Keratinocyte (primary cell): ENCODE measurements around the gene PARP16. TPM values are rescaled to one million over a fixed set of nuclear protein-coding genes. Genes with fewer than 3 reads are reported as not detected.

Source experiments
- DNase-seq: peaks from one replicate; pipeline ENCODE4 v3.0.0-alpha.2; 2011; ENCODE audit warnings: low read depth, missing footprints, low spot score
- FAIRE-seq: peaks from 2 replicates; lab custom pipeline; 2011; peaks lifted over from hg19 to GRCh38; lab: Jason Lieb, UNC
- H2AFZ ChIP-seq: 2 replicates; pipeline ENCODE4 v1.6.0; 2012; ENCODE audit warnings: low read length, control low read depth, inconsistent platforms; ENCODE audit not compliant: control insufficient read depth
- H3K27ac ChIP-seq: 2 replicates; pipeline ENCODE4 v1.5.1; 2011; ENCODE audit warnings: low read length; ENCODE audit not compliant: control insufficient read depth, insufficient read depth
- H3K27me3 ChIP-seq: 3 replicates; pipeline ENCODE4 v1.6.0; 2011; ENCODE audit warnings: low read length; ENCODE audit not compliant: control insufficient read depth, insufficient read depth; ENCODE audit errors: extremely low read depth
- H3K36me3 ChIP-seq, 2 experiments: 2 replicates in 1 of 2; 3 replicates in 1 of 2; pipeline ENCODE4 v1.5.1; 2011; ENCODE audit warnings: low read length in 2 of 2, mild to moderate bottlenecking in 1 of 2; ENCODE audit not compliant: control insufficient read depth in 2 of 2, insufficient read depth in 2 of 2; ENCODE audit errors: extremely low read depth in 1 of 2
- H3K4me1 ChIP-seq: 3 replicates; pipeline ENCODE4 v1.5.1; 2011; ENCODE audit warnings: low read length; ENCODE audit not compliant: control insufficient read depth, insufficient read depth; ENCODE audit errors: extremely low read depth
- H3K4me2 ChIP-seq: 3 replicates; pipeline ENCODE4 v1.6.0; 2011; ENCODE audit warnings: low read depth, low read length; ENCODE audit not compliant: control insufficient read depth, insufficient read depth; ENCODE audit errors: extremely low read depth
- H3K4me3 ChIP-seq, 3 experiments: fragments of 200-600 bp in 1 of 3; sonication (generic) in 1 of 3; 2 replicates in 2 of 3; 3 replicates in 1 of 3; pipeline ENCODE4 v1.5.1; 2011 to 2016; ENCODE audit warnings: low read length in 3 of 3, mild to moderate bottlenecking in 3 of 3, control low read depth in 2 of 3, inconsistent platforms in 1 of 3, low read depth in 1 of 3, mixed read lengths in 1 of 3, mixed run types in 1 of 3, moderate library complexity in 1 of 3; ENCODE audit not compliant: control insufficient read depth in 2 of 3, insufficient read depth in 2 of 3; ENCODE audit errors: extremely low read depth in 1 of 3
- H3K79me2 ChIP-seq: 2 replicates; pipeline ENCODE4 v1.6.0; 2012; ENCODE audit warnings: low read length; ENCODE audit not compliant: control insufficient read depth, insufficient read depth
- H3K9ac ChIP-seq: 3 replicates; pipeline ENCODE4 v1.6.0; 2011; ENCODE audit warnings: low read length; ENCODE audit not compliant: control insufficient read depth, insufficient read depth; ENCODE audit errors: extremely low read depth
- H3K9me1 ChIP-seq: 3 replicates; pipeline ENCODE4 v1.6.0; 2011; ENCODE audit warnings: low read length; ENCODE audit not compliant: control insufficient read depth, insufficient read depth; ENCODE audit errors: extremely low read depth
- H3K9me3 ChIP-seq: 2 replicates; pipeline ENCODE4 v1.5.1; 2012; ENCODE audit warnings: low read depth, low read length; ENCODE audit not compliant: control insufficient read depth
- H4K20me1 ChIP-seq: 3 replicates; pipeline ENCODE4 v1.6.0; 2011; ENCODE audit warnings: low read length; ENCODE audit not compliant: control insufficient read depth, insufficient read depth; ENCODE audit errors: extremely low read depth
- EZH2 ChIP-seq: IDR thresholded peaks from one replicate; pipeline ENCODE4 v1.6.1; 2012; ENCODE audit warnings: inconsistent platforms, mild to moderate bottlenecking, low read length, moderate library complexity
- dilution Hi-C: fragments of 300-500 bp; cut with MboI; formaldehyde crosslinking; loops from one replicate; pipeline ENCODE4 v1.7.0; 2020; ENCODE audit warnings: low sequenced_read_pairs; ENCODE audit not compliant: extremely low pct_ligation_motif_present
- polyA plus RNA-seq, 5 experiments: library from polyadenylated mRNA; depleted of rRNA in 3 of 5; stranded (reverse) in 3 of 5; stranded (forward) in 1 of 5; unstranded in 1 of 5; fragments of >200 nt; gene quantifications; 1 replicate in 1 of 5; 2 replicates in 3 of 5; 3 replicates in 1 of 5; pipeline versions ENCODE4 v1.2.1 to v1.2.3, GENCODE V29; 2011 to 2012; ENCODE audit warnings: missing spikeins in 2 of 5, low read depth in 1 of 5, low replicate concordance in 1 of 5
- TF ChIP-seq, protein P1 (sequence below), 3 experiments: IDR thresholded peaks in 1 of 3; conservative IDR thresholded peaks in 1 of 3; optimal IDR thresholded peaks in 1 of 3; 2 replicates in 2 of 3; 3 replicates in 1 of 3; pipeline versions ENCODE3 to v1.5.1; 2011; ENCODE audit warnings: low read length in 3 of 3, mild to moderate bottlenecking in 3 of 3, moderate library complexity in 2 of 3, control low read depth in 1 of 3, inconsistent platforms in 1 of 3; ENCODE audit not compliant: insufficient read depth in 2 of 3; ENCODE audit errors: extremely low read depth in 1 of 3

PARP16 gene
- polyA plus RNA-seq, 1 donor (not counting 4 experiments of a cell fraction or from before 2014, with no cell fraction given): 2.1 TPM

DNA sequence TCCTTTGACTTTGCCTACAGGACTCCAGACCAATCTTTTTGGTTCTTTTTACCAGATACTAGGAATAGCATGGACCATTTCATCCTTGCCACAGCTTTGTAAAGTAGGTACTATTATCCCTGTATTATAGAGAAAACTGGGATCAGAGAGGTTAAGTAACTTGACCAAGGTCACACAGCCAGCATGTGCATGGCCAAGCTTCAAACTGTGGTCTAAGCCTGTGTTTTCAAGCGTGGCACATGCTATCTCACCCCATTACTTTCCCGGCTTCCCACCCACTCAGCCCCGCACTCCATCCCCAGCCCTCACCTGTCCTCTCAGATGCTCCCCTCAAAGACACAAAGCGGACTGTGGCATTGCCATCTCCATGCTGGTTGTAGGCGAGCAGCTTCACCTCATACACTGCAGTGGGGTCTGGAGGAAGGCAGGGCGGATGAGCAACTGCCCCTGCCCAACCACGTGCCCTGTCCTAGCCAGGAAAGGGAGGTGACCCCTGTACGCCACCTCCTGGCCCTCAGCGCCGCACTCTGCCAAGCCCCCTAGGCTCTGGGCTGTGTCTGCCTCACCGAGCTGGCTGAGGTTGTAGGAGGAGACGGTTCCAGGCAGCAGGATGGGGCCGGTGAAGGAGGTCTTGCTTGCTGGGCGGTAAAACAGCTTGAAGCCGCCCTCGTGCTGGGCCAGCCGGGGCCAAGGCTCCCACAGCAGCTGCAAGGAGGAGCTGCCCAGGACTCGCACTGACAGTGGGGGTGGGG lies 43.5 kb upstream of the PARP16 start:
- FAIRE-seq (no peak), DNase-seq (no peak)
- dilution Hi-C loops: no loop called here
- Histone ChIP-seq H3K4me2 (no peak overlapping the region), H3K27me3 (peaks cover 20% of the 10 kb centered on the region), H2AFZ (no peak overlapping the region), H3K9me1 (no peaks in the 10 kb centered on the region), H3K79me2 (no peaks in the 10 kb centered on the region), H3K36me3 (no peaks in the 10 kb centered on the region), H3K27ac (no peak overlapping the region), H3K9ac (no peak overlapping the region), H3K9me3 (no peaks in the 10 kb centered on the region), H4K20me1 (no peaks in the 10 kb centered on the region), H3K4me1 (no peaks in the 10 kb centered on the region), H3K4me3 (no peak overlapping the region)
- TF ChIP-seq EZH2: no peak
- TF ChIP-seq, protein P1, sequence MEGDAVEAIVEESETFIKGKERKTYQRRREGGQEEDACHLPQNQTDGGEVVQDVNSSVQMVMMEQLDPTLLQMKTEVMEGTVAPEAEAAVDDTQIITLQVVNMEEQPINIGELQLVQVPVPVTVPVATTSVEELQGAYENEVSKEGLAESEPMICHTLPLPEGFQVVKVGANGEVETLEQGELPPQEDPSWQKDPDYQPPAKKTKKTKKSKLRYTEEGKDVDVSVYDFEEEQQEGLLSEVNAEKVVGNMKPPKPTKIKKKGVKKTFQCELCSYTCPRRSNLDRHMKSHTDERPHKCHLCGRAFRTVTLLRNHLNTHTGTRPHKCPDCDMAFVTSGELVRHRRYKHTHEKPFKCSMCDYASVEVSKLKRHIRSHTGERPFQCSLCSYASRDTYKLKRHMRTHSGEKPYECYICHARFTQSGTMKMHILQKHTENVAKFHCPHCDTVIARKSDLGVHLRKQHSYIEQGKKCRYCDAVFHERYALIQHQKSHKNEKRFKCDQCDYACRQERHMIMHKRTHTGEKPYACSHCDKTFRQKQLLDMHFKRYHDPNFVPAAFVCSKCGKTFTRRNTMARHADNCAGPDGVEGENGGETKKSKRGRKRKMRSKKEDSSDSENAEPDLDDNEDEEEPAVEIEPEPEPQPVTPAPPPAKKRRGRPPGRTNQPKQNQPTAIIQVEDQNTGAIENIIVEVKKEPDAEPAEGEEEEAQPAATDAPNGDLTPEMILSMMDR (optimal IDR thresholded peaks at IDR 0.05 in 1 of 3, IDR thresholded peaks at IDR 0.05 in 1 of 3, conservative IDR thresholded peaks at IDR 0.05 in 1 of 3; ENCODE audit: extremely low read depth in 1 of 3, insufficient read depth in 2 of 3, low read length in 3 of 3): no peak

DNA sequence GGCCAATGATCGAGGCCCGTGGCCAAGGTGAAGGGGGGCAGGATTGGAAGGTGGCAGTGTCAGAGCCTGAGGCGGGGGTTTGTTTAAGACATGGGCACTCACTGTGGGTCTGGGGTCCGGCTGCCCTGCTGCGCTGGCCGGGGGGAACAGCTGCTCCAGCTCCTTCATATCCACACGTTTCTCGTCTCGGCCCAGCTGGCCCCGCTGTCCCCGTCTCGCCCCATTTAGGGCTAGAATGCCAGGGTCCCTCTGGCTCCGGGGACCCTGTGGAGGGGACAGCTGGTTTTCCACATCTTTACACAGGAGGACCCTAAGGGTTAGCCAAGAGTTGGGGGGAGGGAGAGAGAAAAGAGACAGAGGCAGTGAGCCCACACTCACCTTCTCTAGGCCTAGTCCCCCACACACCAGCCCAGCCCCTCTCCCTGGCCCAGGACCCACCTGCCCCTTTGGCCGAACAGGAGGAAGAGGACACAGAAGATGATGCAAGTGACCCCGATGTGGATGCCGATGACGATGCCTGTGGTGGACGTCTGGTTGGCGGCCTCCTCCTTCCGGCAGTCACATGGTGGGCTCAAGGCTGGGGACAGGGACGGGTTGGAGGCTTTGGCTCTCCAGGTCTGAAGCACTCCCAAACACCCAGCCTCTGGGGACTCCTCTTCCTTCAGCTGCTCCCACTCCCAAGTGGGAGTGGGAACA lies 42.8 kb upstream of the PARP16 start:
- Histone ChIP-seq H2AFZ (no peak overlapping the region), H3K27ac (no peak overlapping the region), H3K9ac (no peak overlapping the region), H3K4me3 (no peak overlapping the region), H3K9me1 (no peaks in the 10 kb centered on the region), H3K4me2 (no peak overlapping the region), H3K9me3 (no peaks in the 10 kb centered on the region), H3K4me1 (no peaks in the 10 kb centered on the region), H3K27me3 (peaks cover 18% of the 10 kb centered on the region), H4K20me1 (no peaks in the 10 kb centered on the region), H3K79me2 (no peaks in the 10 kb centered on the region), H3K36me3 (no peaks in the 10 kb centered on the region)
- FAIRE-seq (no peak), DNase-seq (no peak)
- dilution Hi-C loops: no loop called here
- TF ChIP-seq, protein P1 (optimal IDR thresholded peaks at IDR 0.05 in 1 of 3, IDR thresholded peaks at IDR 0.05 in 1 of 3, conservative IDR thresholded peaks at IDR 0.05 in 1 of 3; ENCODE audit: extremely low read depth in 1 of 3, insufficient read depth in 2 of 3, low read length in 3 of 3): no peak
- no peak for TF ChIP-seq EZH2
